ENCODE results near the gene KRTAP3-1. TPM values are rescaled to one million over a fixed set of nuclear protein-coding genes. Genes with fewer than 3 reads are reported as not detected.

Gene KRTAP3-1
- total RNA-seq, 3 donors from 2014 or later, result not detected

DNA sequence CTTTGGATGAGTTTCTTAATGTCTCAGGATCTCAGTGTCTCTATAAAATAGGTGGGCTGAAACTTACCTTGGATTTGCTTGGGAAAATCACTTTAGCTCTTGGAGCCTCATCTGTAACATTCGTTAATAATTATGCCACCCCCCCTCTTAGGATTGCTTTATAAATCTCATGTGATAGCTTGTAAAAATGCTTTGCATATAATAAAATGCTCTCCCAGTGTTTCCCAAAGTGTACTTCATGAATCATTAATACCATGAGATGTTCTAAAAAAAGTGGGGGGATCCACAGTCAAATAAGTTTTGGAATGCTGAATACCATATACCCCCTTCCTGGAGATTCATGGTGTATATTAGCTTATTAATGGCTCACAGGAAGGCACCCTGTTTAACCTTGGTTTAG is 47.3 kb downstream of the KRTAP3-1 start:
- H3K4me1 ChIP-seq, result peaks cover 0 to 14% of the 10 kb centered on the region in 2 donors
- H3K36me3 ChIP-seq, result no peaks in the 10 kb centered on the region
- H3K4me3 ChIP-seq, result no peak overlapping the region
- no peak overlapping the region for H3K27ac ChIP-seq
- H3K27me3 ChIP-seq, result no peaks in the 10 kb centered on the region
- no peaks in the 10 kb centered on the region for H3K9me3 ChIP-seq
- DNase-seq (ENCODE audit: low spot score in 2 of 2), result no peak
- intact Hi-C loops (cut with DNase I; ENCODE audit: low total_unique reads), result no loop called here
- TF ChIP-seq POLR2AphosphoS5 (IDR thresholded peaks at IDR 0.05) (no peak), POLR2A (IDR thresholded peaks at IDR 0.05) (no peak)
- TF ChIP-seq, protein P1, sequence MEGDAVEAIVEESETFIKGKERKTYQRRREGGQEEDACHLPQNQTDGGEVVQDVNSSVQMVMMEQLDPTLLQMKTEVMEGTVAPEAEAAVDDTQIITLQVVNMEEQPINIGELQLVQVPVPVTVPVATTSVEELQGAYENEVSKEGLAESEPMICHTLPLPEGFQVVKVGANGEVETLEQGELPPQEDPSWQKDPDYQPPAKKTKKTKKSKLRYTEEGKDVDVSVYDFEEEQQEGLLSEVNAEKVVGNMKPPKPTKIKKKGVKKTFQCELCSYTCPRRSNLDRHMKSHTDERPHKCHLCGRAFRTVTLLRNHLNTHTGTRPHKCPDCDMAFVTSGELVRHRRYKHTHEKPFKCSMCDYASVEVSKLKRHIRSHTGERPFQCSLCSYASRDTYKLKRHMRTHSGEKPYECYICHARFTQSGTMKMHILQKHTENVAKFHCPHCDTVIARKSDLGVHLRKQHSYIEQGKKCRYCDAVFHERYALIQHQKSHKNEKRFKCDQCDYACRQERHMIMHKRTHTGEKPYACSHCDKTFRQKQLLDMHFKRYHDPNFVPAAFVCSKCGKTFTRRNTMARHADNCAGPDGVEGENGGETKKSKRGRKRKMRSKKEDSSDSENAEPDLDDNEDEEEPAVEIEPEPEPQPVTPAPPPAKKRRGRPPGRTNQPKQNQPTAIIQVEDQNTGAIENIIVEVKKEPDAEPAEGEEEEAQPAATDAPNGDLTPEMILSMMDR (IDR thresholded peaks at IDR 0.05), result no peak

DNA sequence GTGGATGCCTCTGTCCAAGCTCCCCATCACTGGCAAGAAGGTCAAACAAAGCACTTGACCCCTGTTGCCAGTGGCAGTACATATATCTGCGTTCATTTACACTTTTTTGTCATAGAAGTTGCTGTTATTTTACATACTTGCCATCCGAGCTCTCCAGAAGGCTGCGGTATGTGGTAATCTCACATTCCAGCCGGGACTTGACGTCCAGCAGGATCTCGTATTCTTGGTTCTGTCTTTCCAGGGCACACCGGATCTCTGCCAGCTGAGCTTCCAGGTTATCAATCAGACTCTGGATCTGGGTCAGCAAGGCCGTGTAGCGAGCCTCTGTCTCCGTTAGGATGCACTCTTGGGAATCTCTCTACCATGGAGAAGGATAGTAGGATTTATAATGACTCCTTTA is 48.8 kb downstream of the KRTAP3-1 start:
- Histone ChIP-seq H3K4me3 (no peak overlapping the region), H3K4me1 (peaks cover 0 to 18% of the 10 kb centered on the region in 2 donors), H3K9me3 (no peaks in the 10 kb centered on the region), H3K36me3 (no peaks in the 10 kb centered on the region), H3K27ac (peak overlapping the region in 1 of 2 donors; percentile 57), H3K27me3 (no peaks in the 10 kb centered on the region)
- intact Hi-C loops (cut with DNase I; ENCODE audit: low total_unique reads), result no loop called here
- TF ChIP-seq POLR2A (IDR thresholded peaks at IDR 0.05), result no peak
- TF ChIP-seq, protein P1 (IDR thresholded peaks at IDR 0.05), result no peak
- TF ChIP-seq POLR2AphosphoS5 (IDR thresholded peaks at IDR 0.05), result no peak
- DNase-seq (ENCODE audit: low spot score in 2 of 2), result no peak

Other genes starting within 250 kb of the KRTAP3-1 start
- not detected for gene KRT26, start 236.9 kb downstream of the KRTAP3-1 start, total RNA-seq
- gene KRT27, start 226.6 kb downstream of the KRTAP3-1 start, total RNA-seq, result not detected
- gene KRT28, start 209.2 kb downstream of the KRTAP3-1 start, total RNA-seq, result not detected
- 10 to 100 TPM in 1 of 3 donors, 1 to 10 TPM in 2; 6.2 to 14.7 (median 7.6) TPM for gene KRT10, start 186.5 kb downstream of the KRTAP3-1 start, total RNA-seq
- not detected for gene KRT12, start 141.9 kb downstream of the KRTAP3-1 start, total RNA-seq
- gene KRT20, start 123.9 kb downstream of the KRTAP3-1 start, total RNA-seq, result 1 to 10 TPM in 1 of 3 donors, not detected in 2; 6.6 TPM
- gene KRT23, start 71.5 kb downstream of the KRTAP3-1 start, total RNA-seq, result 10 to 100 TPM in 2 of 3 donors, not detected in 1; 37.7 to 57.5 TPM
- not detected for gene KRT39, start 42.2 kb downstream of the KRTAP3-1 start, total RNA-seq
- under 1 TPM in 1 of 3 donors, not detected in 2; 0.29 TPM for gene KRT40, start 24.8 kb downstream of the KRTAP3-1 start, total RNA-seq
- not detected for gene KRTAP3-3, start 15.0 kb downstream of the KRTAP3-1 start, total RNA-seq
- not detected for gene KRTAP3-2, start 9.2 kb downstream of the KRTAP3-1 start, total RNA-seq
- not detected for gene KRTAP1-5, start 18.1 kb upstream of the KRTAP3-1 start, total RNA-seq
- not detected for gene KRTAP1-4, start 21.1 kb upstream of the KRTAP3-1 start, total RNA-seq
- gene KRTAP1-3, start 25.7 kb upstream of the KRTAP3-1 start, total RNA-seq, result not detected
- gene KRTAP1-1, start 32.3 kb upstream of the KRTAP3-1 start, total RNA-seq, result not detected
- gene KRTAP2-1, start 38.2 kb upstream of the KRTAP3-1 start, total RNA-seq, result not detected
- not detected for gene KRTAP2-2, start 46.1 kb upstream of the KRTAP3-1 start, total RNA-seq
- not detected for gene KRTAP2-3, start 51.0 kb upstream of the KRTAP3-1 start, total RNA-seq
- gene KRTAP2-4, start 56.8 kb upstream of the KRTAP3-1 start, total RNA-seq, result not detected
- not detected for gene KRTAP4-7, start 75.0 kb upstream of the KRTAP3-1 start, total RNA-seq
- not detected for gene KRTAP4-8, start 89.0 kb upstream of the KRTAP3-1 start, total RNA-seq
- gene KRTAP4-16, start 93.1 kb upstream of the KRTAP3-1 start, total RNA-seq, result not detected
- not detected for gene KRTAP4-9, start 96.3 kb upstream of the KRTAP3-1 start, total RNA-seq
- gene KRTAP4-11, start 109.2 kb upstream of the KRTAP3-1 start, total RNA-seq, result not detected
- gene KRTAP4-12, start 115.1 kb upstream of the KRTAP3-1 start, total RNA-seq, result not detected
- not detected for gene KRTAP4-6, start 131.4 kb upstream of the KRTAP3-1 start, total RNA-seq
- gene KRTAP4-5, start 140.7 kb upstream of the KRTAP3-1 start, total RNA-seq, result not detected
- gene KRTAP4-4, start 151.6 kb upstream of the KRTAP3-1 start, total RNA-seq, result not detected
- not detected for gene KRTAP4-3, start 159.1 kb upstream of the KRTAP3-1 start, total RNA-seq
- not detected for gene KRTAP4-2, start 169.1 kb upstream of the KRTAP3-1 start, total RNA-seq
- not detected for gene KRTAP4-1, start 175.8 kb upstream of the KRTAP3-1 start, total RNA-seq
- not detected for gene KRTAP9-1, start 180.8 kb upstream of the KRTAP3-1 start, total RNA-seq
- gene KRTAP9-2, start 217.5 kb upstream of the KRTAP3-1 start, total RNA-seq, result not detected
- not detected for gene KRTAP9-3, start 223.3 kb upstream of the KRTAP3-1 start, total RNA-seq
- not detected for gene KRTAP9-8, start 228.9 kb upstream of the KRTAP3-1 start, total RNA-seq
- not detected for gene KRTAP9-4, start 240.6 kb upstream of the KRTAP3-1 start, total RNA-seq
- not detected for gene KRTAP9-9, start 246.3 kb upstream of the KRTAP3-1 start, total RNA-seq